H9 (cell line): ENCODE measurements around the gene AP2S1. TPM values are rescaled to one million over a fixed set of nuclear protein-coding genes. Genes with fewer than 3 reads are reported as not detected.

Source experiments
- DNase-seq: peaks from one replicate; pipeline ENCODE4 v3.0.0-alpha.2; 2017
- H2AFZ ChIP-seq: one replicate; pipeline ENCODE4 v1.6.1; 2013; ENCODE audit warnings: mild to moderate bottlenecking, low read length, control low read depth, moderate library complexity
- H2AK5ac ChIP-seq: 2 replicates; pipeline ENCODE4 v1.6.1; 2013; ENCODE audit warnings: low read length, control low read depth, mixed read lengths; ENCODE audit not compliant: insufficient read length
- H2BK120ac ChIP-seq: one replicate; pipeline ENCODE4 v1.6.1; 2013; ENCODE audit warnings: low read depth, mild to moderate bottlenecking, low read length, control low read depth, inconsistent platforms; ENCODE audit not compliant: poor library complexity, severe bottlenecking
- H2BK12ac ChIP-seq: 2 replicates; pipeline ENCODE4 v1.6.1; 2013; ENCODE audit warnings: low read length, control low read depth, mixed read lengths, low read depth; ENCODE audit not compliant: insufficient read length
- H2BK15ac ChIP-seq: 2 replicates; pipeline ENCODE4 v1.6.1; 2013; ENCODE audit warnings: low read depth, low read length, control low read depth
- H2BK20ac ChIP-seq: one replicate; pipeline ENCODE4 v1.6.1; 2013; ENCODE audit warnings: low read depth, mild to moderate bottlenecking, low read length, control low read depth, inconsistent platforms; ENCODE audit not compliant: poor library complexity, severe bottlenecking
- H2BK5ac ChIP-seq: 2 replicates; pipeline ENCODE4 v1.6.1; 2013; ENCODE audit warnings: low read length, control low read depth, mixed read lengths; ENCODE audit not compliant: insufficient read length
- H3K14ac ChIP-seq: 2 replicates; pipeline ENCODE4 v1.6.1; 2013; ENCODE audit warnings: low read length, control low read depth; ENCODE audit not compliant: insufficient read depth
- H3K18ac ChIP-seq: 2 replicates; pipeline ENCODE4 v1.6.1; 2013; ENCODE audit warnings: low read depth, mild to moderate bottlenecking, mixed read lengths, low read length, control low read depth; ENCODE audit not compliant: insufficient read length
- H3K23ac ChIP-seq: 2 replicates; pipeline ENCODE4 v1.6.1; 2013; ENCODE audit warnings: low read length, control low read depth, mixed read lengths, low read depth; ENCODE audit not compliant: insufficient read length
- H3K23me2 ChIP-seq: 2 replicates; pipeline ENCODE4 v1.6.1; 2013; ENCODE audit warnings: low read depth, mild to moderate bottlenecking, mixed read lengths, low read length, control low read depth; ENCODE audit not compliant: insufficient read length, poor library complexity, severe bottlenecking
- H3K27ac ChIP-seq: 2 replicates; pipeline ENCODE4 v1.5.1; 2013; ENCODE audit warnings: low read length, control low read depth, mixed read lengths, low read depth; ENCODE audit not compliant: insufficient read length
- H3K27me3 ChIP-seq: 2 replicates; pipeline ENCODE4 v1.6.1; 2013; ENCODE audit warnings: low read length, control low read depth, inconsistent platforms; ENCODE audit not compliant: insufficient read depth
- H3K4ac ChIP-seq: 2 replicates; pipeline ENCODE4 v1.6.1; 2013; ENCODE audit warnings: low read depth, mild to moderate bottlenecking, control low read depth, inconsistent platforms, low read length, moderate library complexity
- H3K4me1 ChIP-seq: 2 replicates; pipeline ENCODE4 v1.6.1; 2013; ENCODE audit warnings: low read length, control low read depth, inconsistent platforms; ENCODE audit not compliant: insufficient read depth
- H3K4me2 ChIP-seq: 2 replicates; pipeline ENCODE4 v1.6.1; 2013; ENCODE audit warnings: low read length, control low read depth, mixed read lengths; ENCODE audit not compliant: insufficient read length, insufficient read depth
- H3K56ac ChIP-seq: 2 replicates; pipeline ENCODE4 v1.6.1; 2013; ENCODE audit warnings: low read depth, mild to moderate bottlenecking, mixed read lengths, low read length, control low read depth; ENCODE audit not compliant: insufficient read length
- H3K79me1 ChIP-seq: 2 replicates; pipeline ENCODE4 v1.6.1; 2013; ENCODE audit warnings: low read depth, mild to moderate bottlenecking, moderate library complexity, low read length, control low read depth, inconsistent platforms; ENCODE audit not compliant: insufficient read depth, poor library complexity, severe bottlenecking
- H3K79me2 ChIP-seq: 2 replicates; pipeline ENCODE4 v1.6.1; 2013; ENCODE audit warnings: low read length, control low read depth, inconsistent platforms; ENCODE audit not compliant: insufficient read depth
- H3K9ac ChIP-seq: 2 replicates; pipeline ENCODE4 v1.6.1; 2013; ENCODE audit warnings: low read length, control low read depth, mixed read lengths; ENCODE audit not compliant: insufficient read length; ENCODE audit errors: extremely low read depth
- H3K9me3 ChIP-seq: one replicate; pipeline ENCODE4 v1.6.1; 2013; ENCODE audit warnings: low read depth, low read length, inconsistent platforms; ENCODE audit not compliant: control insufficient read depth
- H3T11ph ChIP-seq: one replicate; pipeline ENCODE4 v1.6.1; 2013; ENCODE audit warnings: mild to moderate bottlenecking, low read length, control low read depth, inconsistent platforms
- H4K20me1 ChIP-seq: one replicate; pipeline ENCODE4 v1.6.1; 2013; ENCODE audit not compliant: control insufficient read depth, insufficient read length, insufficient read depth
- H4K5ac ChIP-seq: 2 replicates; pipeline ENCODE4 v1.6.1; 2013; ENCODE audit warnings: low read depth, mild to moderate bottlenecking, mixed read lengths, low read length, control low read depth; ENCODE audit not compliant: insufficient read length
- H4K8ac ChIP-seq: replicated peaks from 2 replicates; pipeline ENCODE4 v1.6.1; 2013; ENCODE audit warnings: low read length, control low read depth, mixed read lengths, low read depth; ENCODE audit not compliant: insufficient read length
- H4K91ac ChIP-seq: 2 replicates; pipeline ENCODE4 v1.6.1; 2013; ENCODE audit warnings: low read depth, mild to moderate bottlenecking, moderate library complexity, mixed read lengths, low read length, control low read depth; ENCODE audit not compliant: insufficient read length
- H3K27ac Mint-ChIP-seq, 3 experiments: 2 replicates in 2 of 3; 3 replicates in 1 of 3; pipeline ENCODE4 v1.8.0; 2020 to 2021; ENCODE audit warnings: mixed read lengths in 3 of 3, mild to moderate bottlenecking in 1 of 3, moderate library complexity in 1 of 3
- H3K27me3 Mint-ChIP-seq: 2 replicates; pipeline ENCODE4 v1.8.0; 2021; ENCODE audit warnings: low read depth, mild to moderate bottlenecking, moderate library complexity, mixed read lengths
- H3K36me3 Mint-ChIP-seq, 3 experiments: 2 replicates in 2 of 3; 3 replicates in 1 of 3; pipeline ENCODE4 v1.8.0; 2020 to 2021; ENCODE audit warnings: low read depth in 3 of 3, mixed read lengths in 3 of 3; ENCODE audit not compliant: insufficient read depth in 1 of 3
- H3K4me1 Mint-ChIP-seq, 2 experiments: 2 replicates each; pipeline ENCODE4 v1.8.0; 2020; ENCODE audit warnings: mixed read lengths in 2 of 2
- H3K4me3 Mint-ChIP-seq, 2 experiments: 2 replicates in 1 of 2; 3 replicates in 1 of 2; pipeline ENCODE4 v1.8.0; 2020 to 2021; ENCODE audit warnings: mild to moderate bottlenecking in 2 of 2, mixed read lengths in 2 of 2, moderate library complexity in 1 of 2
- H3K9me3 Mint-ChIP-seq, 2 experiments: 2 replicates in 1 of 2; 3 replicates in 1 of 2; pipeline ENCODE4 v1.8.0; 2020; ENCODE audit warnings: mild to moderate bottlenecking in 2 of 2, mixed read lengths in 2 of 2, moderate library complexity in 1 of 2
- CTCF ChIP-seq: fragments of 200-600 bp; sonication (generic); conservative IDR thresholded peaks from 3 replicates; pipeline ENCODE4 v1.8.0; 2021; ENCODE audit warnings: antibody characterized with exemption, mild to moderate bottlenecking
- WGBS: extraction: QIAGEN DNeasy Blood & Tissue Kit; methylation state at CpG from one replicate; pipeline ENCODE4 v1.1.7; 2013; ENCODE audit warnings: missing lambda C conversion rate, low lambda C conversion rate, mixed read lengths; ENCODE audit not compliant: insufficient read length; ENCODE audit errors: extremely low coverage; 5-methylcytosine and 5-hydroxymethylcytosine counted together
- total RNA-seq: library from RNA; stranded (reverse); gene quantifications from 2 replicates; pipeline ENCODE4 v1.2.1, GENCODE V29; 2021

Gene AP2S1
- total RNA-seq, 1 experiment from 2014 or later, result 193 TPM

- Histone ChIP-seq H3K23ac (no peak overlapping the region), H4K5ac (no peak overlapping the region), H4K91ac (no peak overlapping the region), H2BK12ac (no peak overlapping the region), H3K18ac (no peak overlapping the region), H2AK5ac (no peak overlapping the region), H3T11ph (no peak overlapping the region), H3K9ac (no peak overlapping the region), H2BK120ac (no peak overlapping the region), H3K79me2 (no peaks in the 10 kb centered on the region), H4K8ac (no peak overlapping the region), H3K23me2 (no peaks in the 10 kb centered on the region), H2AFZ (no peak overlapping the region), H3K79me1 (no peaks in the 10 kb centered on the region), H3K4me2 (no peak overlapping the region), H3K4me1 (no peaks in the 10 kb centered on the region), H3K9me3 (no peaks in the 10 kb centered on the region), H2BK15ac (no peak overlapping the region), H2BK5ac (no peak overlapping the region), H3K27ac (no peak overlapping the region), H3K14ac (no peak overlapping the region), H3K27me3 (no peaks in the 10 kb centered on the region), H3K56ac (no peak overlapping the region), H2BK20ac (no peak overlapping the region), H3K4ac (no peak overlapping the region), H4K20me1 (no peaks in the 10 kb centered on the region)
- Mint-ChIP-seq H3K9me3 (peaks cover 5 to 7% of the 10 kb centered on the region in 2 experiments; a peak in 4 of 5 replicates), H3K36me3 (no peaks in the 10 kb centered on the region), H3K4me3 (no peak overlapping the region), H3K27me3 (no peaks in the 10 kb centered on the region; the same call in 1 of the 2 replicates), H3K4me1 (no peaks in the 10 kb centered on the region; a peak in 1 of 4 replicates), H3K27ac (no peak overlapping the region)
- WGBS, result no CpG with 5 or more reads among the region's 5 CpGs
- DNase-seq, result no peak
- TF ChIP-seq CTCF, result no peak
Observed at GRCh38 chr19:46828484-46828883, 22.2 kb downstream of the AP2S1 start.
